Bronchial epithelial cell (primary cell): ENCODE measurements around the gene INSYN2A. TPM values are rescaled to one million over a fixed set of nuclear protein-coding genes. Genes with fewer than 3 reads are reported as not detected.

Experiments
- DNase-seq: peaks from one replicate; pipeline ENCODE4 v3.0.0-alpha.2; 2010; ENCODE audit warnings: low read depth
- FAIRE-seq: peaks from 2 replicates; lab custom pipeline; 2011; peaks lifted over from hg19 to GRCh38; lab: Jason Lieb, UNC
- H3K27me3 ChIP-seq: 2 replicates; pipeline ENCODE4 v1.5.1; 2011; ENCODE audit warnings: low read length; ENCODE audit not compliant: control insufficient read depth, insufficient read depth
- H3K36me3 ChIP-seq: 2 replicates; pipeline ENCODE4 v1.5.1; 2011; ENCODE audit warnings: low read length; ENCODE audit not compliant: control insufficient read depth, insufficient read depth
- H3K4me3 ChIP-seq: 2 replicates; pipeline ENCODE4 v1.5.1; 2011; ENCODE audit warnings: mild to moderate bottlenecking, low read depth, low read length, control low read depth
- CTCF ChIP-seq: IDR thresholded peaks from 2 replicates; pipeline ENCODE4 v1.5.1; 2011; ENCODE audit warnings: mild to moderate bottlenecking, moderate library complexity, low read length, control low read depth, inconsistent platforms; ENCODE audit not compliant: insufficient read depth, severe bottlenecking
- total RNA-seq: library from RNA; depleted of rRNA; stranded (reverse); fragments of >200 nt; gene quantifications from 2 replicates; pipeline ENCODE4 v1.2.1, GENCODE V29; 2014

Gene INSYN2A
- under 0.01 TPM in 1 of 2 replicates, not detected in the other for total RNA-seq

- no peaks in the 10 kb centered on the region for H3K27me3 ChIP-seq
- peak; percentile 25 for DNase-seq
- TF ChIP-seq CTCF: peak; percentile 40
- H3K36me3 ChIP-seq: no peaks in the 10 kb centered on the region
- peak within 1 kb of the TSS; percentile 36 for H3K4me3 ChIP-seq
- no peak for FAIRE-seq
Observed at GRCh38 chr10:127196282-127197153, at the start of gene INSYN2A. Gene INSYN2A (minus strand): TSS chr10:127196591. CDS start chr10:127176395, 20,196 bp downstream.

- FAIRE-seq: peak; percentile 13
- DNase-seq: no peak
- Histone ChIP-seq H3K36me3 (peaks cover 4% of the 10 kb centered on the region), H3K27me3 (no peaks in the 10 kb centered on the region), H3K4me3 (no peak overlapping the region)
- no peak for TF ChIP-seq CTCF
Observed at GRCh38 chr10:127245456-127245855, 49.1 kb upstream of the INSYN2A start.

GRCh38 chr10:127243490-127244272, 47.3 kb upstream of the INSYN2A start:
- DNase-seq: peak; percentile 30
- H3K27me3 ChIP-seq: no peaks in the 10 kb centered on the region
- H3K4me3 ChIP-seq: no peak overlapping the region
- TF ChIP-seq CTCF: peak; percentile 74
- H3K36me3 ChIP-seq: no peaks in the 10 kb centered on the region
- FAIRE-seq: no peak

- Histone ChIP-seq H3K36me3 (no peaks in the 10 kb centered on the region), H3K4me3 (no peak overlapping the region), H3K27me3 (no peaks in the 10 kb centered on the region)
- DNase-seq (no peak), FAIRE-seq (no peak)
- TF ChIP-seq CTCF: no peak
Observed at GRCh38 chr10:127242914-127243313, 46.5 kb upstream of the INSYN2A start.

GRCh38 chr10:127236266-127236665, 39.9 kb upstream of the INSYN2A start:
- no peaks in the 10 kb centered on the region for H3K36me3 ChIP-seq
- FAIRE-seq: no peak
- no peak overlapping the region for H3K4me3 ChIP-seq
- no peak for TF ChIP-seq CTCF
- no peaks in the 10 kb centered on the region for H3K27me3 ChIP-seq
- DNase-seq: no peak
